ENCODE results near the gene CAP1. TPM values are rescaled to one million over a fixed set of nuclear protein-coding genes. Genes with fewer than 3 reads are reported as not detected.

The CAP1 gene
- total and polyA plus RNA-seq, 9 of the 15 experiments (the other 6 are each of a cell fraction or from before 2014, with no cell fraction given) = 230 to 658 (median 281) TPM

- TF ChIP-seq SMARCB1 (IDR thresholded peaks at IDR 0.05; ENCODE audit: insufficient read length, low read depth) (no peak), ZNF512 (tag; IDR thresholded peaks at IDR 0.05) (no peak), TRIM28 (IDR thresholded peaks at IDR 0.05) (peak; percentile 17; the same call in 1 of the 2 replicates), CBX1 (IDR thresholded peaks at IDR 0.05; ENCODE audit: low read depth) (no peak), CGGBP1 (CRISPR knock-in tag; IDR thresholded peaks at IDR 0.05) (no peak), ZNF384 (IDR thresholded peaks at IDR 0.05; ENCODE audit: low read depth, low read length) (peak; percentile 35; the same call in 1 of the 2 replicates), RBM22 (IDR thresholded peaks at IDR 0.05; ENCODE audit: low read depth, low read length, poor library complexity, severe bottlenecking) (no peak), YY1 (IDR thresholded peaks at IDR 0.05; ENCODE audit: borderline replicate concordance in 1 of 3, control insufficient read depth in 1 of 3, extremely low read depth in 1 of 3, insufficient read depth in 3 of 3, insufficient read length in 1 of 3, insufficient replicate concordance in 2 of 3, low read depth in 1 of 3, low read length in 2 of 3) (no peak), JUND (IDR thresholded peaks at IDR 0.05; ENCODE audit: borderline replicate concordance, low read depth, low read length) (no peak; the same call in 1 of the 2 replicates), JUND (tag; IDR thresholded peaks at IDR 0.05; ENCODE audit: borderline replicate concordance, low read depth, low read length) (0 out of 3 replicates have a peak, but pooled peaks have one; percentile 5), EWSR1 (IDR thresholded peaks at IDR 0.05; ENCODE audit: borderline replicate concordance, low read depth, partially characterized antibody) (no peak), FOXJ3 (CRISPR knock-in tag; IDR thresholded peaks at IDR 0.05) (no peak), E2F6 (IDR thresholded peaks at IDR 0.05; ENCODE audit: borderline replicate concordance in 1 of 2, extremely low read depth in 1 of 2, insufficient read depth in 1 of 2, insufficient read length in 1 of 2, low read depth in 1 of 2, low read length in 1 of 2, poor library complexity in 1 of 2, severe bottlenecking in 1 of 2) (no peak), PBX2 (CRISPR knock-in tag; IDR thresholded peaks at IDR 0.05; ENCODE audit: low read depth) (no peak), PBX2 (tag; conservative IDR thresholded peaks at IDR 0.05; ENCODE audit: low read depth) (peak; percentile 81), TEAD1 (CRISPR knock-in tag; IDR thresholded peaks at IDR 0.05) (no peak), DACH1 (IDR thresholded peaks at IDR 0.05; ENCODE audit: partially characterized antibody) (peak; percentile 14), ESRRA (IDR thresholded peaks at IDR 0.05; ENCODE audit: borderline replicate concordance, low read depth) (peak; percentile 12), ZNF347 (CRISPR knock-in tag; IDR thresholded peaks at IDR 0.05; ENCODE audit: low read depth) (no peak), SMAD3 (CRISPR knock-in tag; conservative IDR thresholded peaks at IDR 0.05) (0 out of 2 replicates have a peak, but pooled peaks have one; percentile 4), PKNOX1 (IDR thresholded peaks at IDR 0.05) (peak; percentile 86)
Observed at GRCh38 chr1:40039245-40039756, 1.2 kb upstream of the CAP1 start (continued).
